Choroid plexus epithelial cell (primary cell): ENCODE measurements around the gene RHD.
"Not testable (repeated sequence)": the region's sequence is repeated elsewhere in the genome, so short reads cannot be mapped to it uniquely, and the experiment has no call there.

Source experiments
- DNase-seq: peaks from one replicate; pipeline ENCODE4 v3.0.0-alpha.2; 2010; ENCODE audit warnings: low read depth
- H3K4me3 ChIP-seq: 2 replicates; pipeline ENCODE4 v1.5.1; 2011; ENCODE audit warnings: low read depth, mild to moderate bottlenecking, control low read depth, low read length, moderate library complexity
- TF ChIP-seq, protein P1 (sequence below): conservative IDR thresholded peaks from 2 replicates; pipeline ENCODE4 v1.5.1; 2011; ENCODE audit warnings: low read depth, mild to moderate bottlenecking, control low read depth, inconsistent platforms, low read length, moderate library complexity

The RHD gene

DNA sequence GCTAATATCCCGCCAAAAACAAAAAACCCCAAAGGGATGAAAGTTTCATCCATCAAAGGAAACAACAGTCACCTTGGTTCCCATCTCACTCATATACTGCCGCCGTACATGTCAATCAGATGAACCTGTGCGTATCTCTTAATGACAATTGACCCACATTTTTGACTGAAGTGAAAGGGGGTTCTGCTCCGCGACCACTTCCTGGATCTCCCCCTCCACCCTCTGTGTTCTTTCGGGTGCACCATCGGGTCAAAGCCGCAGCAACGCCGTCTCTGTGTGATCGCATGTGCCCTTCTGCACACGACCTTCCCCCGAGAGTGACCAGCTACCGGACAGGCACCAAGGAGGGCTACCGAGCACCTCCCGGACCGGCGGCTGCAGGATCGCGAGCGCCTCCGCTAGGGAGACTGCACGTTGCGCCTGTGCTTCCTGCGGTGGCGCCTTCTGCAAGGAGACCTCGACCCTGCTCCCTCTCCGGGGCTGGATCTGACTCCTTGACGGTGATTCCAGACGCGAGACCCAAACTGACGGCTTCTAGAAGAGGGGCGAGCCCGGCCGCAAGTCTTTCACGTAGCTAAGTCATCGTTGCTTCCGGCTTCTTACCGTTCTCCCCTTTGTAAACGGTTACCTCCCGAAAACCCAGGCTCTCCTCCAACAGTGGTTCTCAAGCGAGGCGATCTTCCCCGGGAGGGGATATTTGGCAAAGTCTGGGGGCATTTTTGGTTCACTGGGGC is 5.6 kb upstream of the RHD start:
- H3K4me3 ChIP-seq: peak overlapping the region; percentile 64
- TF ChIP-seq, protein P1, sequence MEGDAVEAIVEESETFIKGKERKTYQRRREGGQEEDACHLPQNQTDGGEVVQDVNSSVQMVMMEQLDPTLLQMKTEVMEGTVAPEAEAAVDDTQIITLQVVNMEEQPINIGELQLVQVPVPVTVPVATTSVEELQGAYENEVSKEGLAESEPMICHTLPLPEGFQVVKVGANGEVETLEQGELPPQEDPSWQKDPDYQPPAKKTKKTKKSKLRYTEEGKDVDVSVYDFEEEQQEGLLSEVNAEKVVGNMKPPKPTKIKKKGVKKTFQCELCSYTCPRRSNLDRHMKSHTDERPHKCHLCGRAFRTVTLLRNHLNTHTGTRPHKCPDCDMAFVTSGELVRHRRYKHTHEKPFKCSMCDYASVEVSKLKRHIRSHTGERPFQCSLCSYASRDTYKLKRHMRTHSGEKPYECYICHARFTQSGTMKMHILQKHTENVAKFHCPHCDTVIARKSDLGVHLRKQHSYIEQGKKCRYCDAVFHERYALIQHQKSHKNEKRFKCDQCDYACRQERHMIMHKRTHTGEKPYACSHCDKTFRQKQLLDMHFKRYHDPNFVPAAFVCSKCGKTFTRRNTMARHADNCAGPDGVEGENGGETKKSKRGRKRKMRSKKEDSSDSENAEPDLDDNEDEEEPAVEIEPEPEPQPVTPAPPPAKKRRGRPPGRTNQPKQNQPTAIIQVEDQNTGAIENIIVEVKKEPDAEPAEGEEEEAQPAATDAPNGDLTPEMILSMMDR: peak; percentile 25
- DNase-seq: not testable (repeated sequence)

DNA sequence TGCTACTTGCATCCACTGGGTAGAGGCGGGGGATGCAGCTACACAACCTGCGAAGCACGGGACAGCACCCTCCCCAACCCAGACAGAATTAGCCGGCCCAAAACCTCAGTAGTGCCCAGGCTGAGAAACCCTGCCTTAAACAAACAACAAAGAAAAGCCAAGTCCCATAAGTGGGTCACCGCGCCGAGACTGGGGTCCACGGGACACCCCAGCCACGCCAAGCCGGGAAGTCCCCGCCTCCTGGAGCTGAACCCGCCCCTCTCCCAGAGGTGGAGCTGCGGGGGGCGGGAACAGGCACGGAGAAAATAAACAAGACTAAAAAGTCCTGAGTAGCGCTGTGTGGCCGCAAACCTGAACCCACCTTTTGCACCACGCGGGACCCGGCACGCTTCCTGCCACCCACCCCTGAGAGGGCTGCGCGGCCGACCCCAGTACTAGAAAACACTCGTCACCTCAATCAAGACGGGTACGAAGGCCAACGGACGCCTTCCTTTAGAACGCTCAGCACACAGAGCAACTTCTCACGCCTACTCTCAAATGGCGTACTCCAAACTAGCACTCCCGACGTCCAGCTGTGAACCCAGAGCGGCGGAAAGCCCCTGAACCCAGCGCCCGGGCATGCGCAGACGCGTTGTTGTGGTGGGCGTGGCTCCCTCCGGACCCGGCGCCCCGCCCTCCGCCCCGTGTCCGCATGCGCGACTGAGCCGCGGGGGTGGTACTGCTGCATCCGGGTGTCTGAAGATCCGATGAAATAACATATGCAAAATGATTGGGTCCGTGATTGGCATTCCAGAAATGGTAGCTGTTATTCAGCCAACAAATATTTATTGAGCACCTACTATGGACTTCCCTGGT is 4.8 kb upstream of the RHD start:
- peak; percentile 88 for DNase-seq
- H3K4me3 ChIP-seq: peak overlapping the region; percentile 64

DNA sequence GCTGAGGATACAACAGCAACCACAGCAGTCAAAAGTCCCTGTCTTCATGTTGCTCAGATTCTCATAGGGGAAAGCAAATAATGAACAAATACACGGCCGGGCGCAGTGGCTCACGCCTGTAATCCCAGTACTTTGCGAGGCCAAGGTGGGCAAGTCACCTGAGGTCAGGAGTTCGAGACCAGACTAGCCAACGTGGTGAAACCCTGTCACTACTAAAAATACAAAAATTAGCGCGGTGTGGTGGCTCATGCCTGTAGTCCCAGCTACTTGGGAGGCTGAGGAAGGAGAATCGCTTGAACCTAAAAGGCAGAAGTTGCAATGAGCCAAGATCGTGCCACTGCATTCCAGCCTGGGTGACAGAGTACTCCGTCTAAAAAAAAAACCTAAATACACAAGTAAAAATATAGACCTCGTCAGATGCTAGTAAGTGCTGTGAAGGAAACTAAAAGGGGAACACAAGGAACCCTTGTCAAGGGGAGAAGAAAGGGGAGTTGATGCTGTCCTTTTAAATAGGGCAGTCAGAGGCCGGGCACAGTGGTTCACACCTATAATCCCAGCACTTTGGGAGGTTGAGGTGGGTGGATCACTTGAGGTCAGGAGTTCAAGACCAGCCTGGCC is 4.1 kb upstream of the RHD start:
- H3K4me3 ChIP-seq: peak overlapping the region; percentile 42
- not testable (repeated sequence) for DNase-seq

DNA sequence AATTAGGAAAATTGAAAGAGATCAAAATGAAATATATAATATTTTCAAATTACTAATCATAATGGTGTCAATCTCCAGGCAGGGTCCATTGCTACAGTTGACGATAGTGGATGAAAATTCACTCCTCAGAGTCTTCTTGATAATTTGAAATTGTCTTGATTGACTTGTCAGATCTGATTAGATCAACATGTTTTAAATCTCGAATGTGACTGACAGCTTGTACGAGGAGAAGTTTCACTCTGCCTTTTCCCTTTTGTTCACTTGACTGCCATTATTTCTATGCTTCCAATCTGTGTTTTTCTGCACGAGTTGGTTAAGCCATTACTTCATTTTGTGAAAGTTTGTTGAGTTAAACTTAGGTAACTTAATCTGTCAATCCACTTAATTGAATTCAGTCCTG is 3.3 kb downstream of the RHD start:
- H3K4me3 ChIP-seq, DNase-seq: not testable (repeated sequence)

DNA sequence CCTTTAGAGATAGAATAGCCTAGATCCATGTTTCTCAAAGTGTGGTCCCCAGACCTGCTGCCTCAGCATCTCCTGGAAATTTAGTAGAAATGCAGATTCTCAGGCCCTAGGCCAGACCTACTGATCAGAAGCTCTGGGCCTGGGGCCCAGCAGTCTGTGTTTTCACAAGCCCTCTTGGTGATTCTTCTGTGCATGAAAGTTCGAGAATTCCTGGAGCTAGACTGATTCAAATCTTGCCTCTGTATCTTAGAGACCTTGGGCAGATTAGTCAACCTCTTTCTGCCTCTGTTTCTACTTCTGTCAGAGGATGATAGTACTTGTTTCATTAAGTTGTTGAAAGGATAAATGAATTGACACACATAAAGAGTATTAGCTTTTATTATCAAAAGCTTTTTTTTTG is 5.0 kb downstream of the RHD start:
- H3K4me3 ChIP-seq, DNase-seq: not testable (repeated sequence)

DNA sequence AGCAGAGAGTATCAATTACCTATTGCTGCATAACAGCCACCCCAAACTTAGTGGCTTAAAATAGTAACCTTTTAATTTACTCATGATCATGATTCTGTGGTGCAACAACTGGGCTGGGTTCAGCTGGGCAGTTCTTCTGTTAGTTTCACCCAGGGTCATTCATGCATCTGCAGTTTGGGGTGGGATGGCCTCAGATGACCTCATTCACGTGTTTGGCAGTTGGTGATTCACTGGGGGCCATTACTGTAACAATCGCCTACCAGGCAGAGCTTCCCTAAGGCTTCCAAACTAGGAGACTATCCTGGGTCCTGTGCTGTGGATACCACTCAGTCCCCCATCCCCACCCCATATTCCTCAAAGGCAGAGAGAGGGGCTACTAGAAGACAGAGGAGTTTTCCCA is 6.0 kb downstream of the RHD start:
- H3K4me3 ChIP-seq, DNase-seq: not testable (repeated sequence)

DNA sequence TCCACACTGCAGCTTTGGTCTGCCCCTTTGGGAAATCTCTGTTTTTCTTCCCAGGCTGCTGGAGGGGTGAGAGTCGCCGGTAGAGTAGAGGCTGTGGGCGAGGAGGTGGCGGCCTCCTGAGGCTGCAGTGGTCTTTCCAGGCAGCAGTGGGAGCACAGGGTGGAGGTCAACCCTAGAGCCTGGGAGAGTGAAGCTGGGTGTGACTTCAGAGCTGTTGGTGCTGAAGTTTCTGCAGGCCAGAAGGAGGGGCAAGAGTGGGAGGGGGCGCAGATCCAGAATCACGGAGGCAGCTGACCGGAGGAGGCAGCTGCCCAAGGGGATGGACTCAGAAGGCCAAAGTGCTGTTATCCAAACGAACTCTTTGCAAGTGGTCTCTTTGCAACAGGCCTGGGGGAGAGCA is 6.5 kb downstream of the RHD start:
- not testable (repeated sequence) for DNase-seq, H3K4me3 ChIP-seq

DNA sequence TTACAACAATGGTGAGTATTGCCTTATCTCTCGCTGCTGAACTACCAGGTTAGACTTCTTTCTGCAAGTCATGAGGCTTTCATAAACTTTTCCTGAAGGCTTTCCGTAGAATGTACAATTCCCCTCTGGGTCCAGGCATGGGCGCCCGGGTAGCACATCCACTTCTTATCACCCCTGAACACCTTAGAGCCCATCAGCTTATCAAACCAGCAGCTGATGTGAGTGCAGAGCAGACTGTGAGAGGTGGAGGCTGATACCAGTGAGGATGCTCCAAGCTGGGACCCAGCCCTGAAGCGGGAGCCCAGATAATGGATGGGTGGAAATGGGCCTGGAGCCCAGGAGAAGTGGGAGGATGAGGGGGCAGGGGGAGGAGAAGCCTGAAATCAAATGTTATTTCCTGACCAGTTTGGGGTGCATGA is 7.4 kb downstream of the RHD start:
- H3K4me3 ChIP-seq, DNase-seq: not testable (repeated sequence)

DNA sequence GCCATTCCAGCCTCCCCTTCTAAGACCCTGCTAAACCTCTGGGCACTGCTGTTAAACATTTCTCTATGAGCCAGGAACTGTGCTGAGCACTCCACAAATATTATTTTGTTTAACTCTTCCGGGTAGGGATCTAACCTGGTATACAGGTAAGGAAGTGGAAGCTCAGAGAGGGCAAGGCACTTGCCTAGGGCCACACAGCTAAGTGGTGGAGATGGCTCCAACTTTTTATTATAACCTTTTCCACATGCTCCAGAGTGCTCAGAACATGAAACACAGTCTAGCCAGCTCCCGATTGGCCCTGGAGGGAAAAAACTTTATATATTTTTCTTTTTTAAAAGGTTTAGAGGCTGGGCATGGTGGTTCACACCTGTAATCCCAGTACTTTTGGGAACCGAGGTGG is 13.6 kb downstream of the RHD start:
- not testable (repeated sequence) for DNase-seq, H3K4me3 ChIP-seq

DNA sequence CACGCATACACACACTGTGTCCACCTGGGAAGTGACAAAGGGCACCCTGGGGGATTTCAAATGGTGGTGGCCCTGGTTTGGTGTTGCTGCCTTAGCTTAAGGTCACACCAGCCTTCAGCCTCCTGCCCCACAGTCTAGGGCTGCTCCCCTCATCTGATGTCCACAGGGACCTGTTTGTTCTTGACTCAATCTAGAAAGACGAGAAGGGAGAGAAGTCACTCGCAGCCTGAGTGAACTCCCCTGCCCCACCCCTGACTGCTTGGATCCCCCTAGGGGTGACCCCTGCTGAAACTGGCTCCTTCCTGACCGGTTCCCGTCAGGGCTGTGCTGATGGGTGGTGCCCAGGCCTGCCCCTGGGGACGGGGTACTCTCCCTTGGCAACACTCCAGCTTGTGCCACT is 14.9 kb downstream of the RHD start:
- H3K4me3 ChIP-seq, DNase-seq: not testable (repeated sequence)

DNA sequence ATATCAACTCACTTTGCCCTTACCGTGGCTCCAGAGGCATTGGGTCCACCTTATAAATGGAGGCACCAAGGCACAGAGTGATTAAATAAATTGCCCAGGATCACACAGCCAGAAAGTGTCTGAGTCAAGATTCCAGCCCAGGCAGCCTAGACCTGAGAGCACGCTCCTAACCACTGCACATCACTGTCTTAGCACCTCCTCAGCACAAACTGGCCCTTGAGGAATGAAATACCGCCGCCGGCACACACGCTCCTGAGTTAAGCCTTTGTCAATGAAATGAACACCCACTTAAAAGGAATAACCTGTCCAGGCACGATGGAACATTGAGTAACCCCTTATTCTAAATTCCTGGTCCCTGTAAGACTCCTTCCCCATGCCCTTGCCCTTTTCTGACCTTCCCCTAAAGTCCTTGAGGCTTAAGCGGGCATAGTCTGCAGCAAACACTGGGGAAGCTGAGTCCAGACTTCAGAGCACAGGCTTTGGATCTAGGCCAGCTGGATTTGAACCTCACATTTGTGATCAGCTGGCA is 16.3 kb downstream of the RHD start:
- DNase-seq, H3K4me3 ChIP-seq: not testable (repeated sequence)

DNA sequence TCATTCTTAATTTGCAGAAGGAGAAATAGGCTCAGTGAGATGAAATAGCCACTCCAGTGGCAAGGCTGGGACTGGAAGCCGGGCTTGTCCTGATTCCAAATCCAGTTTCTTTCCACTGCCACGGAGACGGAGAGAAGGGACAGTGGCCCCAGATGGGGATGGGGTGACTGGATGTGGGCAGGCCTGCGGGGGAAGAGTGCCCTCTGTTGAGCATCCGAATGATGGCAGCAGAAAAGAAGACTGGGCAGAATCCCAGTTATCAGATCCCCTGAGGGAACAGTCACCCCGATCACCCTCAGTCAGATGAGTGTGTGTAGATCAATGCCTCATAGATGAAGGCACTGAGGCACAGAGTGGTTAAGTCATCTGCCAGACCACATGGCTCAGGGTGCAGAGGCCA is 17.7 kb downstream of the RHD start:
- not testable (repeated sequence) for H3K4me3 ChIP-seq, DNase-seq
- TF ChIP-seq, protein P1: peak; percentile 19

DNA sequence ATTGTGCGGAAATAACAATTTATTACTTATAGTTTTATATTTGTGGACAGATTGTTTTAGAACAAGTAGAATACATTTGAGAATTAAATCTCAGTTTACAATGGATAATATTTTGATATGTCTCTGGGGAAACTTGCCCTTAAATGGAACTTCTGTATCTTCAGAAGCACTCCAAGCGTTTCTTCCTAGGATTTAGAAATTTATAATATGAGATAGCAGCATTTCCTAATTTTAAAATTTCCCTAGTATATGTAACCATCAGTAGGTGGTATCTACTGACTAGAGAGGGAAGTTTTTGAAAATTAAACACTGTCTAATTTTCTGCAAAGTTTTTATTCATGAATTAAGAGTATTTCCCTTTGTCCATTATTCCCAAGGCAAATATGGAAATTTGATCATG is 21.1 kb downstream of the RHD start:
- not testable (repeated sequence) for H3K4me3 ChIP-seq, DNase-seq

DNA sequence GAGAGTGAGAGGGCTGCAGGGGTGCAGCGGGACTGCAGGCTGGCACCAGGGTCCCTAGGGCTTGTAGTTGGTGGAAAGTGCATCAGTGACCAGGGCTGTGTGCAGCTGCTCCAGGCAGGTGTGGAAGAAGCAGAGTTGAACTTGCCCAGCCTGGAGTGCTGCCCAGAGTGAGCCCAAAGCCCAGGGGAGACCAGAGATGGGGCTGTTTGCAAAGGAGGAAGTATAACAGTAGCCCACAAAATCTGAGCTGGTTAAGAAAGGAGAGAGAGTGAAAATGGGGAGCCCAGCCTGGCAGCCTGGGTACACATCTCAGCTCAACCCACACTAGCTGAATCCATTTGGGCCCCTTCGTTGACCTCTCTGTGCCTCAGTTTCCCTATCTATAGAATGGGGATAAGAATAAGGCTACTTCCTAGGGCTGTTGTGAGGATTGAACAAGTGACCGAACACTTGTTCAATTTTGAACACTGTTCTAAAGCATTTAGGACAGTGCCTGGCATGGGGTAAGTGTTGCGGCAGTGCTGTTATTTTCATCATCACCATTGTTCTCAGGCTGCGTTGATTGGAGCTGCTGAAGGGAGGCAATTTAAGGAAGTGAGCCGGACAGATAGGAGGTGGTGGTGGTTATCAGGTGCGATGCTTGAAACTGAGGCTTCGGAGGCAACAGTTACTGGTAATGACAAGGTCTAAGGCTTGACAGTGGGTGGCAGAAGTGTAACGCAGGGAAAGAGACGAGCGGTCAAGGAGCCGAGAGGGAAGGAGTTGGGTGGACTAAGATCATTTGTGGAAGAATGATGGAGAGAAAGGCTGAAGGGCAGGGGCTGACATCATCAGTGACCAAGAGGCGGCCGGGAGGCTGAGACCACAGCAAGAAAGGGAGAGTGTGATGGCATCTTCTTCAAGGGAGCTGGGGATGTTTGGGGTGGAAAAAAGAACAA is 22.8 kb downstream of the RHD start:
- DNase-seq, H3K4me3 ChIP-seq: not testable (repeated sequence)

DNA sequence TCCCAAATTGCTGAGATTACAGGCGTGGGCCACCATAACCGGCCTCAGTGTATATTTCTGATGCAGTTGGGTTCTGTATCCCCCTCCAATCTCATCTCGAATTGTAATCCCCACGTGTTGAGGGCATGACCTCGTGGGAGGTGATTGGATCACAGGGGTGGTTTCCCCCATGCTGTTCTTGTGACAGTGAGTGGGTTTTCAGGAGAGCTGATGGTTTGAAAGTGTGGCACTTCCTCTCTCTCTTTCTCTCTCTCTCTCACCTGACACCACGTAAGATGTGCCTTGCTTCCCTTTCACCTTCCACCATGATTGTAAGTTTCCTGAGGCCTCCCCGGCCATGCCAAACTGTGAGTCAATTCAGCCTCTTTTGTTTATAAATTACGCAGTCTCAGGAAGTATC is 24.2 kb downstream of the RHD start:
- DNase-seq, H3K4me3 ChIP-seq: not testable (repeated sequence)

DNA sequence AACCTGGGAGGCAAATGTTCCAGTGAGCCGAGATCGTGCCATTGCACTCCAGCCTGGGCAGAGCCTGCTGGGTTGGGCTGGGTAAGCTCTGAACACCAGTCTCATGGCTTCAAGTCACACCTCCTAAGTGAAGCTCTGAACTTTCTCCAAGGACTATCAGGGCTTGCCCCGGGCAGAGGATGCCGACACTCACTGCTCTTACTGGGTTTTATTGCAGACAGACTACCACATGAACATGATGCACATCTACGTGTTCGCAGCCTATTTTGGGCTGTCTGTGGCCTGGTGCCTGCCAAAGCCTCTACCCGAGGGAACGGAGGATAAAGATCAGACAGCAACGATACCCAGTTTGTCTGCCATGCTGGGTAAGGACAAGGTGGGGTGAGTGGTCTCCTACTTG is 28.4 kb downstream of the RHD start:
- DNase-seq, H3K4me3 ChIP-seq: not testable (repeated sequence)
